Loucy (cell line): Measurements from ENCODE around the gene MEGF6.

ENCODE experiments used
- EZH2phosphoT487 ChIP-seq: fragments of 200-600 bp; IDR thresholded peaks from 2 replicates; pipeline ENCODE4 v1.6.1; 2018; ENCODE audit warnings: antibody characterized with exemption, mild to moderate bottlenecking, moderate library complexity, borderline replicate concordance
- TF ChIP-seq, protein P1 (sequence below): fragments of 200-600 bp; sonication (generic); conservative IDR thresholded peaks from 2 replicates; pipeline ENCODE4 v1.5.1; 2014; ENCODE audit warnings: mild to moderate bottlenecking, antibody characterized with exemption, low read length

DNA sequence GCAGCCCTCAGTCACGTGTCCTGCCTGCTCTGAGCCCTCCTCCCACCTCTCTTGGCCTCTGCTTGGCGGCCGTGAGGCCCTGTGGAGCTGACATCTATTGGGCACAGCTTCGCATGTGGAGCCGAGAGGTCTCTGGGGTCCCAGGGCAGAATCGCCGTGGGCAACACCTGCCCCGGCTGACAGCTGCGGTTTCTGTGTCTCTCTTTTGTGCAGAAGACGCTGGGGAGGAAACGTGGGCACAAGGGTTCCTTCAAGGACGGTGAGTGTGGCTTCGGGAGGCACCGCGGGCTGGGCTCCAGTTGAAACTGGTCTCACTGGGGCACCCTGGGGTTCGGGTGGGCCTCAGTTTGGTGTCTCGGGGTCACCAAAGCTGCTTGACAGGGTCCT lies 145.4 kb downstream of the MEGF6 start:
- TF ChIP-seq, protein P1, sequence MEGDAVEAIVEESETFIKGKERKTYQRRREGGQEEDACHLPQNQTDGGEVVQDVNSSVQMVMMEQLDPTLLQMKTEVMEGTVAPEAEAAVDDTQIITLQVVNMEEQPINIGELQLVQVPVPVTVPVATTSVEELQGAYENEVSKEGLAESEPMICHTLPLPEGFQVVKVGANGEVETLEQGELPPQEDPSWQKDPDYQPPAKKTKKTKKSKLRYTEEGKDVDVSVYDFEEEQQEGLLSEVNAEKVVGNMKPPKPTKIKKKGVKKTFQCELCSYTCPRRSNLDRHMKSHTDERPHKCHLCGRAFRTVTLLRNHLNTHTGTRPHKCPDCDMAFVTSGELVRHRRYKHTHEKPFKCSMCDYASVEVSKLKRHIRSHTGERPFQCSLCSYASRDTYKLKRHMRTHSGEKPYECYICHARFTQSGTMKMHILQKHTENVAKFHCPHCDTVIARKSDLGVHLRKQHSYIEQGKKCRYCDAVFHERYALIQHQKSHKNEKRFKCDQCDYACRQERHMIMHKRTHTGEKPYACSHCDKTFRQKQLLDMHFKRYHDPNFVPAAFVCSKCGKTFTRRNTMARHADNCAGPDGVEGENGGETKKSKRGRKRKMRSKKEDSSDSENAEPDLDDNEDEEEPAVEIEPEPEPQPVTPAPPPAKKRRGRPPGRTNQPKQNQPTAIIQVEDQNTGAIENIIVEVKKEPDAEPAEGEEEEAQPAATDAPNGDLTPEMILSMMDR = no peak
- TF ChIP-seq EZH2phosphoT487 = no peak
